Measurements from ENCODE around the gene NUFIP2. TPM values are rescaled to one million over a fixed set of nuclear protein-coding genes. Genes with fewer than 3 reads are reported as not detected.

The NUFIP2 gene
- total RNA-seq, 6 donors from 2014 or later = 17.9 to 85.9 (median 38.4) TPM

GRCh38 chr17:29292071-29292991 is 1.6 kb downstream of the NUFIP2 start:
- ATAC-seq (ENCODE audit: low FRiP score in 2 of 2) = peak in 1 of 2 donors; percentile 38
- 1 to 2% methylated on average over 17 to 27 of the region's 77 CpGs for WGBS, 2 donors

GRCh38 chr17:29291163-29291752 is 2.7 kb downstream of the NUFIP2 start:
- Histone ChIP-seq H3K4me1 (peaks cover 34 to 48% (median 40%) of the 10 kb centered on the region in 4 donors), H3K27me3 (no peaks in the 10 kb centered on the region), H3K9me3 (no peaks in the 10 kb centered on the region), H3K36me3 (peaks cover 9 to 42% (median 16%) of the 10 kb centered on the region in 4 donors), H3K27ac (peak overlapping the region in 3 of 4 donors; percentile 97 to 98 (median 98)), H3K4me3 (peak overlapping the region in 3 of 4 donors; percentile 61 to 91 (median 83))
- DNase-seq = no peak
- no peak for ATAC-seq (ENCODE audit: low FRiP score in 2 of 2)
- 10 to 13% methylated on average over 5 of the region's 5 CpGs for WGBS, 2 donors
- TF ChIP-seq CTCF (IDR thresholded peaks at IDR 0.05) = peak; percentile 32 to 73 (median 62)
- TF ChIP-seq EP300 (IDR thresholded peaks at IDR 0.05) = no peak

More at GRCh38 chr17:29292071-29292991, 1.6 kb downstream of the NUFIP2 start:
- Histone ChIP-seq H3K36me3 (peaks cover 0 to 31% (median 6%) of the 10 kb centered on the region in 4 donors), H3K9me3 (no peaks in the 10 kb centered on the region), H3K4me1 (peaks cover 34 to 45% (median 39%) of the 10 kb centered on the region in 4 donors), H3K27ac (peak overlapping the region; percentile 97 to 98 (median 98)), H3K4me3 (peak overlapping the region; percentile 61 to 96 (median 87)), H3K27me3 (no peaks in the 10 kb centered on the region)
- peak; percentile 81 to 91 for DNase-seq
- TF ChIP-seq POLR2A (IDR thresholded peaks at IDR 0.05) (peak in 1 of 4 donors; percentile 43), EP300 (IDR thresholded peaks at IDR 0.05) (no peak), POLR2AphosphoS5 (IDR thresholded peaks at IDR 0.05) (peak in 1 of 2 donors; percentile 47), CTCF (IDR thresholded peaks at IDR 0.05) (no peak)

DNA sequence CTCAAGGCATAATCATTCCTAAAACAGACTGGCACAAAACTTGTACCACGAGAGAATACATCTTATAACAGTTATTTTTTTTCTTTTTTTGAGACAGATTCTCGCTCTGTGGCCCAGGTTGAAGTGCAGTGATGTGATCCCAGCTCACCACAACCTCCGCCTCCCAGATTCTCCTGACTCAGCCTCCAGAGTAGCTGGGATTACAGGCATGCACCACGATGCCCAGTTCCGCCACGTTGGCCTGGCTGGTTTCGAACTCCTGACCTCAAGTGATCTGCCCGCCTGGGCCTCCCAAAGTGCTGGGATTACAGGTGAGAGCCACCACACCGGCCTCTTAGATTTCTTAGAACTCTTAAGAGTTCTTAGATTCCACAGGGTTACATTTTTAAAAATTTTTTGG is 4.1 kb downstream of the NUFIP2 start:
- Histone ChIP-seq H3K4me3 (peak overlapping the region in 1 of 4 donors; percentile 91), H3K27ac (no peak overlapping the region), H3K4me1 (peaks cover 34 to 53% (median 43%) of the 10 kb centered on the region in 4 donors), H3K9me3 (no peaks in the 10 kb centered on the region), H3K27me3 (no peaks in the 10 kb centered on the region), H3K36me3 (peaks cover 16 to 56% (median 28%) of the 10 kb centered on the region in 4 donors)
- ATAC-seq (ENCODE audit: low FRiP score in 2 of 2) (no peak), DNase-seq (no peak)
- 86 to 88% methylated on average over 9 of the region's 9 CpGs for WGBS, 2 donors
- no peak for TF ChIP-seq POLR2AphosphoS5 (IDR thresholded peaks at IDR 0.05)
- TF ChIP-seq CTCF (IDR thresholded peaks at IDR 0.05) = no peak
- TF ChIP-seq POLR2A (IDR thresholded peaks at IDR 0.05) = no peak
- TF ChIP-seq EP300 (IDR thresholded peaks at IDR 0.05) = no peak

DNA sequence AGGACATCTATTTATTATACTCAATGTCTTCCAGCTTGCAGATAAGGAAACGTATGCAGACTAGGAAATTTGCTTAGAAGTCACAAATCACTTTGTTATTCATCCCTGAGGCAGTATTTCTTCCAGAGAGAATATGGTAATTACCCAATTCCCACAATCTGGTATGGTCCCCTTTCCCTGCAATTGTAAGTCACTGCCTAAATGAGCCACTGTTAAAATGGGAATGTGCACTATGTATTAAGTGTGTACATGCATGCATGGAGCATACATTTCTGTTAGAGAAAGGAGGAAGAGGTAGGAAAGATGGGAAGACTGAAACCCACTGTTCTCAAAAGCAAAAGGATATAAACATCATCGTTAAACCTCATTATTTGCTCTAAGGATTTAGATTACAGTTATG is 10.0 kb downstream of the NUFIP2 start:
- Histone ChIP-seq H3K27me3 (no peaks in the 10 kb centered on the region), H3K4me3 (no peak overlapping the region), H3K36me3 (peaks cover 16 to 94% (median 51%) of the 10 kb centered on the region in 4 donors), H3K4me1 (peaks cover 16 to 60% (median 37%) of the 10 kb centered on the region in 4 donors), H3K9me3 (no peaks in the 10 kb centered on the region), H3K27ac (no peak overlapping the region)
- DNase-seq (no peak), ATAC-seq (ENCODE audit: low FRiP score in 2 of 2) (no peak)
- TF ChIP-seq CTCF (IDR thresholded peaks at IDR 0.05) = no peak
- no peak for TF ChIP-seq EP300 (IDR thresholded peaks at IDR 0.05)
- TF ChIP-seq POLR2A (IDR thresholded peaks at IDR 0.05) = no peak
- no peak for TF ChIP-seq POLR2AphosphoS5 (IDR thresholded peaks at IDR 0.05)
- WGBS, 2 donors = 64 to 67% methylated on average over 2 of the region's 2 CpGs

All from upper lobe of left lung (tissue), 6 donors.